C4-2B (cell line): ENCODE data around the gene CAMK4.

ENCODE experiments used
- H3K27ac ChIP-seq: fragments of 450-650 bp; 2 replicates; pipeline ENCODE4 v1.5.1; 2017
- ZFX ChIP-seq: fragments of 450-650 bp; IDR thresholded peaks from 2 replicates; pipeline ENCODE4 v1.6.1; 2017
- TF ChIP-seq, protein P1 (sequence below): fragments of 450-650 bp; conservative IDR thresholded peaks from 2 replicates; pipeline ENCODE4 v1.5.1; 2017; ENCODE audit warnings: mild to moderate bottlenecking

The CAMK4 gene

DNA sequence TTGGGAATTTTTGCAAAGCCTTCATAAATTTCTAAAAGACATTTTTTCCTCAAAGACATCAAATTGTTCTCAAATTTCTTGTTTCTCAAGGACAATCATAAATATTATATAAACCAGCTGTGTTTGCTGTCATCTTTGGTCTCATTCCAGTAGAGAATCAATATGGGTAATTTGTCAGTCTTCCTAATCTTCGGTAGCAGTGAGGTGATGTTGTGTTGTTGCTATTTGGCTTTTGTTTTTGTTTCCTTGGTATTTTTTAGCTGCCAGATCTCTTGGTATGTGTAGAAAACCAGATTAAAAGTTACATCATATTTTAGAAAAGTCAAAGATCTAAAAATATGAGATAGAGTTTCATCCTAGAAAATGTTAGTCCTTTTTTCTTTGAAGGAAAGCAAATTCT lies 87.5 kb downstream of the CAMK4 start:
- TF ChIP-seq, protein P1, sequence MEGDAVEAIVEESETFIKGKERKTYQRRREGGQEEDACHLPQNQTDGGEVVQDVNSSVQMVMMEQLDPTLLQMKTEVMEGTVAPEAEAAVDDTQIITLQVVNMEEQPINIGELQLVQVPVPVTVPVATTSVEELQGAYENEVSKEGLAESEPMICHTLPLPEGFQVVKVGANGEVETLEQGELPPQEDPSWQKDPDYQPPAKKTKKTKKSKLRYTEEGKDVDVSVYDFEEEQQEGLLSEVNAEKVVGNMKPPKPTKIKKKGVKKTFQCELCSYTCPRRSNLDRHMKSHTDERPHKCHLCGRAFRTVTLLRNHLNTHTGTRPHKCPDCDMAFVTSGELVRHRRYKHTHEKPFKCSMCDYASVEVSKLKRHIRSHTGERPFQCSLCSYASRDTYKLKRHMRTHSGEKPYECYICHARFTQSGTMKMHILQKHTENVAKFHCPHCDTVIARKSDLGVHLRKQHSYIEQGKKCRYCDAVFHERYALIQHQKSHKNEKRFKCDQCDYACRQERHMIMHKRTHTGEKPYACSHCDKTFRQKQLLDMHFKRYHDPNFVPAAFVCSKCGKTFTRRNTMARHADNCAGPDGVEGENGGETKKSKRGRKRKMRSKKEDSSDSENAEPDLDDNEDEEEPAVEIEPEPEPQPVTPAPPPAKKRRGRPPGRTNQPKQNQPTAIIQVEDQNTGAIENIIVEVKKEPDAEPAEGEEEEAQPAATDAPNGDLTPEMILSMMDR: no peak
- TF ChIP-seq ZFX: no peak
- no peak overlapping the region for H3K27ac ChIP-seq

DNA sequence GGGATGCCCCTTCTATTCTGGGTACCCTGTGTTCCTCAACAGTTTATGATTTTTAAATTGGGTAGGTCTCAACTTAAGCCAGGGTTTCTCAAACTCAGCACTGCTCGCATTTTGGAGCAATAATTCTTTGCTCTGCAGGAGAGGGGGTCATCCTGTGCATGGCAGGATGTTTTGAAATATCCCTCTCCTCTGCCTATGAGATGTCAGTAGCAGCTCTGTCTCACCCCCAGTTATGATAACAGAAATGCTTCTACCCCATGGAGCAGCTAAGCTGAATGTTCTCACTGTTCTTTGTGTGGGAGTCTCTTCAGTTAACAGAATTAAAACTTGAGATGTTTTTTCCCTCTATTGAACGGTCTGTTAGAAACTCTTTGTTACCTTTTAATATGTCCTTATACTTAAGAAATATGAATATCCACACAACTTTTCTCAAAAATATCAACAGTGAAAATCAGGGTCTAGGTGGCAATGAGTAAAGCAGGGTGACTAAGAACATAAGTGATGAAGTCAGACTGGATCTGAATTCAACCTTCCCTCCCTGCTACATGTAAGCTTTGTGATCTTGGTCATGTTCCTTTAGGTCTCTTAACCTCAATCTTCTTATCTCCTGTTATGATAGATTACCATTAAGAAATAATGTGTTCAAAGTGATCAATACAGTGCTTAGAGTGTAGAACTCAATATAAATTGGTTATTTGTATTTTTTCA lies 89.0 kb downstream of the CAMK4 start:
- no peak overlapping the region for H3K27ac ChIP-seq
- TF ChIP-seq, protein P1: no peak
- TF ChIP-seq ZFX: no peak

DNA sequence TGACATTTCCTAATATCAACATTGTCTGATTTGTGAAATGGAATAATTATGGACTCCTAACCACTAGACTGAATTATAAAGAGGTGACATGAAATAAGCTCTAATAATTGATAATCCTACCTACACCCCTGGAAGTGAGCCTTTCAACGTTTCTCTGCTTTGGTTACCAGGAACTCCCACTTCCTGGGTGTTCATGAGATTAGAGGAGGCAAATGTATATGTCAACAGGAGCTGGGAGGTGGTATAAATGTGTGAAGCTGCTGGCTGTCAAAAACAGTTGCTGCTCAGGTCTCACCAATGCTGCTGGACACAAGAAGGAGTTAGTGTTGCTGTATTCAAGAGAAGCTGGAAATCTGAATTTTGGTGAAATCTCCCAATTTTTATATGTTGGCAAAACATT lies 96.8 kb downstream of the CAMK4 start:
- TF ChIP-seq ZFX: no peak
- TF ChIP-seq, protein P1: no peak
- no peak overlapping the region for H3K27ac ChIP-seq

DNA sequence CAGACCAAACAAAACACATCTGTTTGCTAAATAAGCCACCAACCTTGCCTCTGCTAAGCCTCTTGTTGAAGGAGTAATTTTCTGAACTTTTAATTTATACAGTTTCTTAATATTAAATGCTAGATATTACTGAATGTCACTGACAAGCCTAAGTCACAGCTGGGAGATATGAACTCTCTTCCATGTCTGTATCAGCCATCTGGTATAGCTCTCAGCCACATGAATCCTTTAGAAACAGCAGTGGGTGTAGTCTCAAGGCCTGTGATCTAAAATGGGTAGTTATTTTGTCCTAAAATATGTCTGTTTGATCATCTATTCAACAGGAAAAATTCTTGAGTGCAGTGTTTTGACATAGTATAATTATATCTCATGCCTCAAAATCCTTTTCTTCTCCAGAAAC lies 97.2 kb downstream of the CAMK4 start:
- TF ChIP-seq, protein P1: no peak
- TF ChIP-seq ZFX: no peak

DNA sequence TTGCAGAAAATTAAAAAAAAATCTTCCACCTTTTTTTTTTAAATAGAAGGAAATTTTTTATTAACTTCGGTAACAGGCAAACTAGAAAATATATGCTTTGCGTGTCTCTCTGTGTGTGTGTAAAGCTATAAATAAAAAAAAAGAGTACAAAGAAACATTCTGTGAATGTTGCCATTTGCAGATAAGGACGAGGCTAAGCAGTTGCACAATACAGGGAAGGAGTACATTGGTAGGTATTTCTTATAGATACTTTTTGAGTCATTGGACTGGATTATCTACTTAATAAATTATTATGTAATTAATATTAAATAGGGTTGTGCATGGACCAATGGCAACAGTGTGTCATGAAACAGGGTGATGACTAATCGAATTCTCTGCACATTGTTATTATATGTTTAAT lies 102.4 kb downstream of the CAMK4 start:
- no peak for TF ChIP-seq ZFX
- TF ChIP-seq, protein P1: no peak
- H3K27ac ChIP-seq: no peak overlapping the region

More for the DNA sequence above, 97.2 kb downstream of the CAMK4 start:
- H3K27ac ChIP-seq: no peak overlapping the region

DNA sequence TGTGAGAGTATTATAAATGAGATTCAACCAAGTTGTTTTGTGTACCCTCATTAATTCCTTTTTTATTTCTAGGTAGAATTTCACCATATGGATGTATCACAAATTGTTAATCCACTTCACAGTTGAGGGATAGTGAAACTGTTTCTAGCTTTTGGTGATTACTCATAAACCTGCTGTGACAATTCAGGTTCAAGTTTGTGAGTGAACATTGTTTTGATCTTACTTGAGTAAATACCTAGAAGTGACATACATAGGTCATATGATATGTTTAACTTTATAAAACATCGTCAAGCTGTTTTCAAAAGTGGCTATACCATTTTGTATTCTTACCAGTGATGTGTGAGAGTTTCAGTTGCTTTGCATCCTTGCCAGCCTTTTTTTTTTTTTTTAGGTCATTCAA lies 112.9 kb downstream of the CAMK4 start:
- TF ChIP-seq ZFX: no peak
- TF ChIP-seq, protein P1: no peak
- no peak overlapping the region for H3K27ac ChIP-seq

DNA sequence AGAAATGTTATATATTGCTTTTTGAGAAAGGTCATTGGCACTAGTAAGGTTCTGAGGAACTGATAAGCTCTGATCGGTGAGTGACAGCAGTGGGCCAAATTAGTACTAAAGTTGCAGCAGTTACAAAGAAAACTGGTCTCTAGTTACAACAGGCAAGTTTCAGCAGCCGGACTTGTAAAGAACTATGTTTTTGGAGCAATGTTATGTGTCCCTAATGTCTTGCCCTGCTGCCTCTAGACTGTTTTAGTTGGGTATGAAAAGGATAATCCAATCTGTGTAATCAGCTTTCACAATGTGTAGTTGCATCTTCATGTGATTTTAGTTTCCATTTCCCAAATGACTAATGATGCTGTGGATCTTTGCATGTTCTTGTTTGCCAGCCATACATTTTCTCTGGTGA lies 113.5 kb downstream of the CAMK4 start:
- H3K27ac ChIP-seq: no peak overlapping the region
- TF ChIP-seq, protein P1: no peak
- TF ChIP-seq ZFX: no peak
